HepG2 (cell line): ENCODE results near the gene A3GALT2.

Experiments
- CHD2 ChIP-seq: IDR thresholded peaks from 2 replicates; pipeline ENCODE4 v1.6.1; 2011; ENCODE audit warnings: low read depth, low read length, improper control_type of control experiment
- ELF4 ChIP-seq: sonication (generic); formaldehyde crosslinking; IDR thresholded peaks from 2 replicates; pipeline ENCODE4 v1.5.0; 2020; ENCODE audit warnings: missing genetic modification reagents, mild to moderate bottlenecking, moderate library complexity, borderline replicate concordance
- FOXA1 ChIP-seq, 2 experiments: fragments of 450-650 bp in 1 of 2; sonication (generic) in 1 of 2; formaldehyde crosslinking in 1 of 2; IDR thresholded peaks; 2 replicates each; pipeline versions ENCODE4 v1.4.0 to v1.6.1; 2016 to 2020; ENCODE audit warnings: missing genetic modification reagents in 1 of 2
- HDAC1 ChIP-seq: sonication (generic); formaldehyde crosslinking; IDR thresholded peaks from 2 replicates; pipeline ENCODE4 v1.5.1; 2020; ENCODE audit warnings: mild to moderate bottlenecking, missing genetic modification reagents
- MED8 ChIP-seq: sonication (generic); formaldehyde crosslinking; IDR thresholded peaks from 2 replicates; pipeline ENCODE4 v1.8.1; 2023; ENCODE audit warnings: mild to moderate bottlenecking, missing genetic modification reagents; ENCODE audit not compliant: insufficient replicate concordance
- MXI1 ChIP-seq: IDR thresholded peaks from 3 replicates; pipeline ENCODE4 v1.6.1; 2012; ENCODE audit warnings: low read depth, low read length, inconsistent platforms, borderline replicate concordance
- SMAD1 ChIP-seq: sonication (generic); formaldehyde crosslinking; IDR thresholded peaks from 2 replicates; pipeline ENCODE4 v1.4.0; 2020; ENCODE audit warnings: missing genetic modification reagents, low read depth, mild to moderate bottlenecking, borderline replicate concordance
- TCF7L2 ChIP-seq: IDR thresholded peaks from 2 replicates; pipeline ENCODE4 v1.6.1; 2011; ENCODE audit warnings: mild to moderate bottlenecking, low read depth, low read length, moderate library complexity
- ZNF350 ChIP-seq: sonication (generic); formaldehyde crosslinking; IDR thresholded peaks from 2 replicates; pipeline ENCODE4 v1.4.0; 2020; ENCODE audit warnings: mild to moderate bottlenecking, low read depth, missing genetic modification reagents, borderline replicate concordance
- ZNF383 ChIP-seq: sonication (generic); formaldehyde crosslinking; IDR thresholded peaks from 2 replicates; pipeline ENCODE4 v1.4.0; 2020; ENCODE audit warnings: missing genetic modification reagents, mild to moderate bottlenecking, borderline replicate concordance
- TF ChIP-seq, protein P1 (sequence below): sonication (generic); formaldehyde crosslinking; IDR thresholded peaks from 2 replicates; pipeline ENCODE4 v1.4.0; 2020; ENCODE audit warnings: missing genetic modification reagents
- TF ChIP-seq, protein P2 (sequence below): IDR thresholded peaks from 2 replicates; pipeline ENCODE4 v1.6.1; 2018; ENCODE audit warnings: missing genetic modification reagents, mild to moderate bottlenecking, missing compliant biosample characterization
- TF ChIP-seq, protein P3 (sequence below): sonication (generic); formaldehyde crosslinking; IDR thresholded peaks from 2 replicates; pipeline ENCODE4 v1.5.0; 2020; ENCODE audit warnings: mild to moderate bottlenecking, missing genetic modification reagents, moderate library complexity

DNA sequence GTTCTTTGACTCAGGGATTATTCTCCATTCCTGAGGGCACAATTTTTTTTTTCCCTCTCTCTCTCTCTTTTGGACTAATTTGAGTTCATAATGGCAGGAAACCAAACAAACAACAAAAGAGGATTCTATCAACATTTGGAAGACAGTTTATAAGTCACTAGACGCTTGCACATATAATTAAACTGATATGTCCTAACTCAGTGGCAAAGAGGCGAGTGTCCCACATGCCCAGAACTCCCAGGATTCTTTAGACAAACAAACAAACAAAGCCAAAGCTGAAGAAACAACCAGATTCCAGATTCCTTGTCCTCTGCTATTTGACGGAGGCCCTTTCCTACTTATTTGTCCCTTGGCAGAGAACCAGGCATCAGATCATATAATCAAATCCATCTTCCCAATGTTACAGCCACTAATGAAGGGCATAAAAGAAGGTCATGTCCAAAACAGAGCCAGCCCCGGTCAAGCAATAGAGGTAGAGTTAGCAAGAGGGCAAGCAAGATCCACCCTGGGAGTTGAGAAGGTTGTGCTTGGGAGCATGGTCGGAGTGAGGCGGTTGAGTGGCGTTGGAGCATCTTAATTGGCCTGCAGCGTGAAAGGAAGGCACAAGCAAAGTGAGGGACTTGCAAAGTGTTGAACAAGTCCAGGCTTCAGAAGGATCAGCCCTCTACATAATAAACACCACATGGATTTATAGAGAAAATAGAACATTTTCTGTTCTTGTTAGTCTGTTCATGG, 34.3 kb downstream of the A3GALT2 start:
- TF ChIP-seq FOXA1 (IDR thresholded peaks at IDR 0.05) (no peak), FOXA1 (CRISPR knock-in tag; IDR thresholded peaks at IDR 0.05) (no peak), HDAC1 (CRISPR knock-in tag) (no peak), CHD2 (no peak), ZNF383 (CRISPR knock-in tag) (no peak), ELF4 (CRISPR knock-in tag) (no peak), MXI1 (no peak), MED8 (CRISPR knock-in tag) (no peak), SMAD1 (CRISPR knock-in tag) (no peak), TCF7L2 (no peak), ZNF350 (no peak)
- TF ChIP-seq, protein P1, sequence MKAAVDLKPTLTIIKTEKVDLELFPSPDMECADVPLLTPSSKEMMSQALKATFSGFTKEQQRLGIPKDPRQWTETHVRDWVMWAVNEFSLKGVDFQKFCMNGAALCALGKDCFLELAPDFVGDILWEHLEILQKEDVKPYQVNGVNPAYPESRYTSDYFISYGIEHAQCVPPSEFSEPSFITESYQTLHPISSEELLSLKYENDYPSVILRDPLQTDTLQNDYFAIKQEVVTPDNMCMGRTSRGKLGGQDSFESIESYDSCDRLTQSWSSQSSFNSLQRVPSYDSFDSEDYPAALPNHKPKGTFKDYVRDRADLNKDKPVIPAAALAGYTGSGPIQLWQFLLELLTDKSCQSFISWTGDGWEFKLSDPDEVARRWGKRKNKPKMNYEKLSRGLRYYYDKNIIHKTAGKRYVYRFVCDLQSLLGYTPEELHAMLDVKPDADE, result no peak
- TF ChIP-seq, protein P2, sequence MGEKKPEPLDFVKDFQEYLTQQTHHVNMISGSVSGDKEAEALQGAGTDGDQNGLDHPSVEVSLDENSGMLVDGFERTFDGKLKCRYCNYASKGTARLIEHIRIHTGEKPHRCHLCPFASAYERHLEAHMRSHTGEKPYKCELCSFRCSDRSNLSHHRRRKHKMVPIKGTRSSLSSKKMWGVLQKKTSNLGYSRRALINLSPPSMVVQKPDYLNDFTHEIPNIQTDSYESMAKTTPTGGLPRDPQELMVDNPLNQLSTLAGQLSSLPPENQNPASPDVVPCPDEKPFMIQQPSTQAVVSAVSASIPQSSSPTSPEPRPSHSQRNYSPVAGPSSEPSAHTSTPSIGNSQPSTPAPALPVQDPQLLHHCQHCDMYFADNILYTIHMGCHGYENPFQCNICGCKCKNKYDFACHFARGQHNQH (CRISPR knock-in tag), result no peak
- TF ChIP-seq, protein P3, sequence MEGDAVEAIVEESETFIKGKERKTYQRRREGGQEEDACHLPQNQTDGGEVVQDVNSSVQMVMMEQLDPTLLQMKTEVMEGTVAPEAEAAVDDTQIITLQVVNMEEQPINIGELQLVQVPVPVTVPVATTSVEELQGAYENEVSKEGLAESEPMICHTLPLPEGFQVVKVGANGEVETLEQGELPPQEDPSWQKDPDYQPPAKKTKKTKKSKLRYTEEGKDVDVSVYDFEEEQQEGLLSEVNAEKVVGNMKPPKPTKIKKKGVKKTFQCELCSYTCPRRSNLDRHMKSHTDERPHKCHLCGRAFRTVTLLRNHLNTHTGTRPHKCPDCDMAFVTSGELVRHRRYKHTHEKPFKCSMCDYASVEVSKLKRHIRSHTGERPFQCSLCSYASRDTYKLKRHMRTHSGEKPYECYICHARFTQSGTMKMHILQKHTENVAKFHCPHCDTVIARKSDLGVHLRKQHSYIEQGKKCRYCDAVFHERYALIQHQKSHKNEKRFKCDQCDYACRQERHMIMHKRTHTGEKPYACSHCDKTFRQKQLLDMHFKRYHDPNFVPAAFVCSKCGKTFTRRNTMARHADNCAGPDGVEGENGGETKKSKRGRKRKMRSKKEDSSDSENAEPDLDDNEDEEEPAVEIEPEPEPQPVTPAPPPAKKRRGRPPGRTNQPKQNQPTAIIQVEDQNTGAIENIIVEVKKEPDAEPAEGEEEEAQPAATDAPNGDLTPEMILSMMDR, result no peak
